Panc1 (cell line): ENCODE measurements around the gene MAGEA11.
"Not testable (repeated sequence)": the region's sequence is repeated elsewhere in the genome, so short reads cannot be mapped to it uniquely, and the experiment has no call there.

ENCODE experiments used
- POLR2AphosphoS5 ChIP-seq: IDR thresholded peaks from 2 replicates; pipeline ENCODE4 v1.6.1; 2012; ENCODE audit warnings: mild to moderate bottlenecking, low read depth, low read length, moderate library complexity
- TF ChIP-seq, protein P1 (sequence below): fragments of 450-650 bp; IDR thresholded peaks from 2 replicates; pipeline ENCODE4 v1.5.1; 2017; ENCODE audit warnings: mild to moderate bottlenecking

DNA sequence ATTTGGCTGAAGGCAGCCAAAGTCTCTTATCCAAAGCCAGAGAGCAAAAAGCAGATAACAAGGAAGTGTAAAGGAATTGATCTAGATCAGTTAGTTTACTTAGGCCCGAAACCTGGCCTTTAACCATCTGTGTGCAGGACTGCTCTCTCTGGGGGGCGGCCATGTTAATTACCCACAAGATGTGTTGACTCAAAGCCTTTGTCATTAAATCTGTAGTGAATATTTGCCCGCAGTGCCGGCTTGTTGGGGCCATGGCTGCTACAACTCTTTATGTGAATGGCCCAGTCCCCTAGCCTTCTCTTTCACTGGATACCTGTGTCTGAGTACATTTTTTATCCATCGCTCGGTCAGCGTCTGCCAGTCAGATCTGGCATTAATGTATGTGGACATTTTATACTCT, 15.4 kb downstream of the MAGEA11 start:
- TF ChIP-seq, protein P1, sequence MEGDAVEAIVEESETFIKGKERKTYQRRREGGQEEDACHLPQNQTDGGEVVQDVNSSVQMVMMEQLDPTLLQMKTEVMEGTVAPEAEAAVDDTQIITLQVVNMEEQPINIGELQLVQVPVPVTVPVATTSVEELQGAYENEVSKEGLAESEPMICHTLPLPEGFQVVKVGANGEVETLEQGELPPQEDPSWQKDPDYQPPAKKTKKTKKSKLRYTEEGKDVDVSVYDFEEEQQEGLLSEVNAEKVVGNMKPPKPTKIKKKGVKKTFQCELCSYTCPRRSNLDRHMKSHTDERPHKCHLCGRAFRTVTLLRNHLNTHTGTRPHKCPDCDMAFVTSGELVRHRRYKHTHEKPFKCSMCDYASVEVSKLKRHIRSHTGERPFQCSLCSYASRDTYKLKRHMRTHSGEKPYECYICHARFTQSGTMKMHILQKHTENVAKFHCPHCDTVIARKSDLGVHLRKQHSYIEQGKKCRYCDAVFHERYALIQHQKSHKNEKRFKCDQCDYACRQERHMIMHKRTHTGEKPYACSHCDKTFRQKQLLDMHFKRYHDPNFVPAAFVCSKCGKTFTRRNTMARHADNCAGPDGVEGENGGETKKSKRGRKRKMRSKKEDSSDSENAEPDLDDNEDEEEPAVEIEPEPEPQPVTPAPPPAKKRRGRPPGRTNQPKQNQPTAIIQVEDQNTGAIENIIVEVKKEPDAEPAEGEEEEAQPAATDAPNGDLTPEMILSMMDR = not testable (repeated sequence)
- TF ChIP-seq POLR2AphosphoS5 = not testable (repeated sequence)
